Measurements from ENCODE around the gene GNLY. TPM values are rescaled to one million over a fixed set of nuclear protein-coding genes. Genes with fewer than 3 reads are reported as not detected.

Gene GNLY
- total and polyA plus RNA-seq, 9 of the 15 experiments (the other 6 are each of a cell fraction or from before 2014, with no cell fraction given) = not detected

DNA sequence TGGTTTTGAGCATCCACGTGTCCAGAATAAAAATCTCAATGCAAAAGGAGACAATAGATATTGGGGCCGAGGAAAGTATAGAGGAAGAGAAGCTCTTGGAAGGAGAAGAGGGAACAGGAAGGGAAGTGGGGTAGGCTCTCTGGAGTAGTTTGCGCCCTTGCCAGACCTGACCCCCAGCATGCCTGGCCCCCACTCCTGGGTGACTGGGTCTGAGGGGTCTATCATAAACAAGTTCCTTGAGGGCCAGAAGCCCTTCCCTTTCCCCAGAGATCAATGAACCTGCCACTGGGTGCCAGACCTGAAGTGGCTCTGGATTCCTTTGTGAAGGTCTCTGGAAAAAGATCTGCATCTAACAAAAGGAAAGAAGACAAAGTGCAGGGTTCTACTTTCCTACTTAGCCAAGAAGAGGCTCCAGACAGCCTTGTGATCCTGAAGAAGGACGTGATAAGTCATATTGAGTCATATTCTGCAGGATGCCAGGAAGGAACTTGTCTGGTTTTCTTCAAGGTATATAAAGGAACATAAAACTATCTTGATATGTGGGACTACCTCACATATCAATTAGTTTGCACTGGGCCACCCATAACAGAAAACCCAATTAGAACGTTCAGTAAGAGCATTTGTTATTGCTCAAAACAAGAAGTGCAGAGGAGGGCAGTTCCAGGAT lies 40.9 kb downstream of the GNLY start (continued):
- TF ChIP-seq, protein P1, sequence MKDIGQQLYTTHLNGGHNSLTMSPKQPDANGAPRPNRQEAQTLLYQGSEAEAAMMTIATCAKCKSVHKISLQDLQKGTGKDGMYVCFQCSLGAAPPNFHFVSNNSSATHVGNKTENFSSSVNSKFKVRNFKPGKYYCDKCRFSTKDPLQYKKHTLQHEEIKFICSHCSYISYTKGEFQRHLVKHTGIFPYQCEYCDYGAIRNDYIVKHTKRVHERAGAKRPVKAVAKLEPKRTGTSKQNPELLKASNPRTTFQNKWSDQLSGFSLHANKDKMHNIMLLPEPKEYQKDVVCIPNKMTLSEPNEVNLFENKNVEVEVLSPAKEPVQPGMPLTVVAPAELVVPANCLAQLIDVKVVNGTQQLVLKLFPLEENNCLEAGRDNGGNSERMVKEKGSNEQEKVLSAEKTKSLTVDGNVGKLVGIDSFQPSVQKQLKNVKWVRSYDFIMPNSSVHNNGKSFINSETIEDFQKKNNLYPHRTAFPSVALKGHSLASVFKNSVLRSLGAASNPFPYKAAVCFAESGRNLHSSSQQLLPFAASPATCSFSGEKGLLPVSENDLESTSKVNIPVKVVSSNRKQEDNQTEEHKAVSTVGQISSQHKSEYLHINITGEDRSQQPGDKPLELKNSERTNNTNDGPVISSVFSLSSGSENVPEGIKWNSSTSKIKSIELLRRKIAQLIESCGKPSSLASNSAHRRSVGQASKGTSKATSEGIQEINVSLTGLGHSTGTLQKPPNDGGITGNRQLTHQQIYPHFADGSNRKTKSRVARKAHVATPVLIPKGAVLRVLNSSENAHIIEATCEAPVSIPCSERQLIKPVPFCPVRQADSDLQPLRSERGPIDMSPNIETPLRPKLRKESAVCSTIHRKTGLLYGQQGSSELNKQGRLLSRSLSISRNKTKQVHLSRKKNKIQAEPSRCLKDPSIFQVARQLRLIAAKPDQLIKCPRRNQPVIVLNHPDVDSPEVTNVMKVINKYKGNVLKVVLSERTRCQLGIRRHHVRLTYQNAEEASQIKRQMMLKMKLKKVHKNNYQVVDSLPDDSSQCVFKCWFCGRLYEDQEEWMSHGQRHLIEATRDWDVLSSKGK (CRISPR knock-in tag; IDR thresholded peaks at IDR 0.05) = no peak

DNA sequence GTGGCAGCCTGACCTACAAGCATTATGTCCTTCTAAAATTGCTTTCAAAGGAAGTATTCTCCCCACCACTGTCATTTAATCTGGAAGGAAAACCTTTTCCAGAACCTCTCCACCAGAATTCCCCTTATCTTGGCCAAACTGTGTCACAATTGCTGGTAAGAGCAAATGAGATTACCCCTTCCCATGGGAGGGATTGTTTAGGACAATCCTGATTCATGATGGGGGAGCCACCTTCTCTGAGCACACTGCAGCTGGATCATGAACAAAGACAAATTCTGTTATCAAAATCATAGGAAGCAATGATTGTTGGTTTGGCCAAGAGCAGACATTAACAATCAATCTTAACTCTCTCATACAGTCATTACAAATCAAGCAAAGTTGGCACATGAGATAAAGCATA lies 41.5 kb downstream of the GNLY start:
- Histone ChIP-seq H3K27me3 (ENCODE audit: control insufficient read depth in 2 of 2, insufficient read depth in 2 of 2, low read length in 2 of 2) (peaks cover 30 to 59% of the 10 kb centered on the region in 2 experiments), H4K20me1 (replicated peaks; ENCODE audit: control insufficient read depth, insufficient read depth, low read length) (no peaks in the 10 kb centered on the region), H3K9ac (ENCODE audit: insufficient read depth in 1 of 2, low read depth in 2 of 2, low read length in 2 of 2) (no peak overlapping the region), H3K4me1 (replicated peaks in 1 of 2; ENCODE audit: control insufficient read depth in 2 of 2, insufficient read depth in 2 of 2, low read length in 2 of 2) (no peaks in the 10 kb centered on the region; a peak in 1 of 5 replicates), H3K4me2 (ENCODE audit: insufficient read depth, low read length) (no peak overlapping the region), H3K36me3 (ENCODE audit: control insufficient read depth, insufficient read depth, low read length) (no peaks in the 10 kb centered on the region), H2AFZ (ENCODE audit: low read depth, low read length) (no peak overlapping the region), H3K9me1 (ENCODE audit: control insufficient read depth, insufficient read depth, low read length) (no peaks in the 10 kb centered on the region), H3K9me3 (replicated peaks; ENCODE audit: control insufficient read depth, insufficient read depth, low read depth, low read length) (no peaks in the 10 kb centered on the region), H3K27ac (ENCODE audit: extremely low read depth, low read depth, low read length) (no peak overlapping the region), H3K79me2 (ENCODE audit: control insufficient read depth, insufficient read depth, low read length) (no peaks in the 10 kb centered on the region), H3K4me3 (no peak overlapping the region)
- CTCF ChIA-PET (ENCODE audit: low intra/inter-chr PET ratio) = no interaction called here
- DNase-seq (ENCODE audit: extremely low read depth in 1 of 4, low spot score in 3 of 4) (no peak), ATAC-seq (no peak), FAIRE-seq (no peak)
- in situ Hi-C loops (cut with MboI) (loop anchor here (5.0 kb wide), 1 partner anchor 77 kb away; no protein-coding TSS in a partner anchor), intact Hi-C loops (cut with micrococcal nuclease) (no loop called here)
- POLR2A ChIA-PET = no interaction called here
- no TSS peak for BruUV-seq (replicated peaks)
- TF ChIP-seq, protein P2, sequence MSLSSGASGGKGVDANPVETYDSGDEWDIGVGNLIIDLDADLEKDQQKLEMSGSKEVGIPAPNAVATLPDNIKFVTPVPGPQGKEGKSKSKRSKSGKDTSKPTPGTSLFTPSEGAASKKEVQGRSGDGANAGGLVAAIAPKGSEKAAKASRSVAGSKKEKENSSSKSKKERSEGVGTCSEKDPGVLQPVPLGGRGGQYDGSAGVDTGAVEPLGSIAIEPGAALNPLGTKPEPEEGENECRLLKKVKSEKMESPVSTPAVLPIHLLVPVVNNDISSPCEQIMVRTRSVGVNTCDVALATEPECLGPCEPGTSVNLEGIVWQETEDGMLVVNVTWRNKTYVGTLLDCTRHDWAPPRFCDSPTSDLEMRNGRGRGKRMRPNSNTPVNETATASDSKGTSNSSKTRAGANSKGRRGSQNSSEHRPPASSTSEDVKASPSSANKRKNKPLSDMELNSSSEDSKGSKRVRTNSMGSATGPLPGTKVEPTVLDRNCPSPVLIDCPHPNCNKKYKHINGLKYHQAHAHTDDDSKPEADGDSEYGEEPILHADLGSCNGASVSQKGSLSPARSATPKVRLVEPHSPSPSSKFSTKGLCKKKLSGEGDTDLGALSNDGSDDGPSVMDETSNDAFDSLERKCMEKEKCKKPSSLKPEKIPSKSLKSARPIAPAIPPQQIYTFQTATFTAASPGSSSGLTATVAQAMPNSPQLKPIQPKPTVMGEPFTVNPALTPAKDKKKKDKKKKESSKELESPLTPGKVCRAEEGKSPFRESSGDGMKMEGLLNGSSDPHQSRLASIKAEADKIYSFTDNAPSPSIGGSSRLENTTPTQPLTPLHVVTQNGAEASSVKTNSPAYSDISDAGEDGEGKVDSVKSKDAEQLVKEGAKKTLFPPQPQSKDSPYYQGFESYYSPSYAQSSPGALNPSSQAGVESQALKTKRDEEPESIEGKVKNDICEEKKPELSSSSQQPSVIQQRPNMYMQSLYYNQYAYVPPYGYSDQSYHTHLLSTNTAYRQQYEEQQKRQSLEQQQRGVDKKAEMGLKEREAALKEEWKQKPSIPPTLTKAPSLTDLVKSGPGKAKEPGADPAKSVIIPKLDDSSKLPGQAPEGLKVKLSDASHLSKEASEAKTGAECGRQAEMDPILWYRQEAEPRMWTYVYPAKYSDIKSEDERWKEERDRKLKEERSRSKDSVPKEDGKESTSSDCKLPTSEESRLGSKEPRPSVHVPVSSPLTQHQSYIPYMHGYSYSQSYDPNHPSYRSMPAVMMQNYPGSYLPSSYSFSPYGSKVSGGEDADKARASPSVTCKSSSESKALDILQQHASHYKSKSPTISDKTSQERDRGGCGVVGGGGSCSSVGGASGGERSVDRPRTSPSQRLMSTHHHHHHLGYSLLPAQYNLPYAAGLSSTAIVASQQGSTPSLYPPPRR (CRISPR knock-in tag; IDR thresholded peaks at IDR 0.05; ENCODE audit: borderline replicate concordance) = no peak
- TF ChIP-seq NFYB (IDR thresholded peaks at IDR 0.05; ENCODE audit: extremely low read depth, insufficient read length) (no peak), SNIP1 (IDR thresholded peaks at IDR 0.05; ENCODE audit: low read depth) (no peak)
- TF ChIP-seq, protein P3, sequence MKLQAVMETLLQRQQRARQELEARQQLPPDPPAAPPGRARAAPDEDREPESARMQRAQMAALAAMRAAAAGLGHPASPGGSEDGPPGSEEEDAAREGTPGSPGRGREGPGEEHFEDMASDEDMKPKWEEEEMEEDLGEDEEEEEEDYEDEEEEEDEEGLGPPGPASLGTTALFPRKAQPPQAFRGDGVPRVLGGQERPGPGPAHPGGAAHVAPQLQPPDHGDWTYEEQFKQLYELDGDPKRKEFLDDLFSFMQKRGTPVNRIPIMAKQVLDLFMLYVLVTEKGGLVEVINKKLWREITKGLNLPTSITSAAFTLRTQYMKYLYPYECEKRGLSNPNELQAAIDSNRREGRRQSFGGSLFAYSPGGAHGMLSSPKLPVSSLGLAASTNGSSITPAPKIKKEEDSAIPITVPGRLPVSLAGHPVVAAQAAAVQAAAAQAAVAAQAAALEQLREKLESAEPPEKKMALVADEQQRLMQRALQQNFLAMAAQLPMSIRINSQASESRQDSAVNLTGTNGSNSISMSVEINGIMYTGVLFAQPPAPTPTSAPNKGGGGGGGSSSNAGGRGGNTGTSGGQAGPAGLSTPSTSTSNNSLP (IDR thresholded peaks at IDR 0.05; ENCODE audit: borderline replicate concordance, low read depth, low read length) = no peak
- TF ChIP-seq, protein P4, sequence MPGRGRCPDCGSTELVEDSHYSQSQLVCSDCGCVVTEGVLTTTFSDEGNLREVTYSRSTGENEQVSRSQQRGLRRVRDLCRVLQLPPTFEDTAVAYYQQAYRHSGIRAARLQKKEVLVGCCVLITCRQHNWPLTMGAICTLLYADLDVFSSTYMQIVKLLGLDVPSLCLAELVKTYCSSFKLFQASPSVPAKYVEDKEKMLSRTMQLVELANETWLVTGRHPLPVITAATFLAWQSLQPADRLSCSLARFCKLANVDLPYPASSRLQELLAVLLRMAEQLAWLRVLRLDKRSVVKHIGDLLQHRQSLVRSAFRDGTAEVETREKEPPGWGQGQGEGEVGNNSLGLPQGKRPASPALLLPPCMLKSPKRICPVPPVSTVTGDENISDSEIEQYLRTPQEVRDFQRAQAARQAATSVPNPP (IDR thresholded peaks at IDR 0.05; ENCODE audit: borderline replicate concordance, insufficient read depth, insufficient read length) = no peak
